MG63 (cell line): ENCODE measurements around the gene CYBRD1. TPM values are rescaled to one million over a fixed set of nuclear protein-coding genes. Genes with fewer than 3 reads are reported as not detected.
A peak's percentile ranks its signal among the peaks of the same experiment; 100 is the strongest.
"Not testable (repeated sequence)": the region's sequence is repeated elsewhere in the genome, so short reads cannot be mapped to it uniquely, and the experiment has no call there.

Source experiments
- DNase-seq: peaks from one replicate; pipeline ENCODE4 v3.0.0-alpha.2; 2020
- H3K27me3 ChIP-seq: fragments of 250-450 bp; sonication (Bioruptor Pico); 2 replicates; pipeline ENCODE4 v1.5.1; 2020; ENCODE audit warnings: mild to moderate bottlenecking, moderate library complexity
- H3K36me3 ChIP-seq: fragments of 250-450 bp; sonication (Bioruptor Pico); 2 replicates; pipeline ENCODE4 v1.5.1; 2020; ENCODE audit warnings: mild to moderate bottlenecking, moderate library complexity
- H3K4me3 ChIP-seq: fragments of 250-450 bp; sonication (Bioruptor Pico); 2 replicates; pipeline ENCODE4 v1.5.1; 2020; ENCODE audit warnings: mild to moderate bottlenecking, moderate library complexity
- H3K9me3 ChIP-seq: fragments of 250-450 bp; sonication (Bioruptor Pico); 2 replicates; pipeline ENCODE4 v1.5.1; 2020; ENCODE audit warnings: mild to moderate bottlenecking, moderate library complexity
- total RNA-seq: library from RNA; depleted of rRNA; stranded (reverse); fragments of >200 nt; shearing (Covaris generic); gene quantifications from 2 replicates; pipeline ENCODE4 v1.2.3, GENCODE V29; 2014; ENCODE audit warnings: low replicate concordance

The CYBRD1 gene
- total RNA-seq, 1 experiment from 2014 or later = 56.3 TPM

DNA sequence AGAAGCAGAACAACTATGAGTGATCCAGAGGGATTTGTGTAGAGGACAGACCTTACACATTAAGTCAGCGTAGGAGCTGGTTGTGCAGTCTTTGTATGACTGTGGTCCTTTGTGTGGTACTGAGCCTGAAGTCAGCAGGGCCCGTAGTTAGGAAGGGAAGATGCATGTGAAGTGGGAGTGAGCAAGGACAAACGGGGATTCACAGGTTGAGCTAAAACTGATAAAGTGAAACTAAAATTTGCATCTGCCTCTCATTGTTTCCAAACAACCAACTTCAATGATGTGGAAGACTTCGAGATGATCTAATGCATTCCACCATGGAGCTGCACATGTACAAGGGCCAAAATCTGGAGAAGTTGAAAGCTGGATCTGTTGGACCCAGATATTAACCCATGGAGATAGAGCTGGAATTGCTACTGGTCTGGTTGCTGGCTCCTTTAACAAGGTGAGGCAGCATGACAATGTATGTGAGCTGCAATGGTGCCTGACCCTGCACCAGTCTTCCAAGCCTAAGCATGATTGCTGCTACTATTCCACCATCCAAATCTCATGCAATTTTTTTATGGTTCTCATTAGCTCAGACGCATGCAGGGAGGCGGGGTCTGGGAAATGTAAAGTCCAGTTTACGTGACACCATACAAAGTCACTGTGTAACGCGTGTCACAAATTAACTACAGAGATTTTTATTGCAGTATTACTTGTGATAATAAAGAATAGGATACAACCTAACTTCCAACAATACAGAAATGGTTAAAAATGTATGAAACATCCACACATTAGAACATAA lies 12.1 kb upstream of the CYBRD1 start:
- Histone ChIP-seq H3K27me3 (0 out of 2 replicates have a peak, but pooled peaks cover 3% of the 10 kb centered on the region), H3K9me3 (0 out of 2 replicates have a peak, but pooled peaks cover 4% of the 10 kb centered on the region), H3K4me3 (no peak overlapping the region), H3K36me3 (no peaks in the 10 kb centered on the region)
- no peak for DNase-seq

DNA sequence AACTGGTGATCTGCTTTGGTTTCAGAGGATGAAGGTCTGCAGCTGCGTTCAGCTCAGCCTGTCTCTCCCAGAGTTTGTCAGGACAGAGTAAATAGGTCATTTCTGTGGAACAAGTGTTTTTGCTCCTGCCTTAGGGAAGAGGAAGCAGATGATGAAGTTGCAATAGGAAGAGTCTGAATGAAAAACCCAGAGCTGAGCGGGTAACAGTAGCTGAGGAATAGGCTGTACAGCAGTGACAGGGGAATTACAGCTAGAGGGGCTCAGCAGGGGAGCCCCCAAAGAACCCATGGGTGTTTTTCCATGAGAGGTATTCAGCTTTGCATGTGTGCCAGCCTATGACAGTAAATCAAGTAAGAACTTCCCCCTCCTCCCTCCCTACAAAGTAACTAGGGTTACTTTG lies 10.3 kb upstream of the CYBRD1 start:
- no peak overlapping the region for H3K4me3 ChIP-seq
- DNase-seq = no peak
- 0 out of 2 replicates have a peak, but pooled peaks cover 3% of the 10 kb centered on the region for H3K27me3 ChIP-seq
- no peaks in the 10 kb centered on the region for H3K36me3 ChIP-seq
- 0 out of 2 replicates have a peak, but pooled peaks cover 4% of the 10 kb centered on the region for H3K9me3 ChIP-seq

DNA sequence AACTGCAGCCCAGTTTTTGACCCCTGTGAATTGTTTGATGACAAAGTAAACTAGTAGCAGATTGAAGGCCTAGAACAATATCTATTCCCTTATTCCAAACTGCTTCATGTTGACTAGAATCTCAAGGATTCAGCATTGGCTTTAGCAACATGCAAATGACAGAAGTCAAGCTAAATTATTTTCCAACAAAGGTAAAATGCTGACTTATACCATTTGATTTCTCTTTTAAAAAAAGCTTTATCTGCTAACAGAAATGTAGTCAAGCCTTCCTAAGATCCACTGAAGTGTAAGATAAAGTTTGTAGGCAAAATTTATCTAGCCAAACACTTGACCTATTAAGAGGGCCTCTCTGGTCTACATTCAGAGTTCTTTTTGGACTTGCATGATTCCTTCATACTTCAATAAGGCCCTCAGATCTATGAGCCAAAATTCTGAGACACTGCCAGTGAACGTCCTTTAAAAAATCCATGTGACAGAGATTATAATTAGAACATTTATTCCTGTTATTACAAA lies 9.5 kb upstream of the CYBRD1 start:
- Histone ChIP-seq H3K27me3 (0 out of 2 replicates have a peak, but pooled peaks cover 3% of the 10 kb centered on the region), H3K9me3 (0 out of 2 replicates have a peak, but pooled peaks cover 4% of the 10 kb centered on the region), H3K36me3 (no peaks in the 10 kb centered on the region), H3K4me3 (no peak overlapping the region)
- DNase-seq = no peak

DNA sequence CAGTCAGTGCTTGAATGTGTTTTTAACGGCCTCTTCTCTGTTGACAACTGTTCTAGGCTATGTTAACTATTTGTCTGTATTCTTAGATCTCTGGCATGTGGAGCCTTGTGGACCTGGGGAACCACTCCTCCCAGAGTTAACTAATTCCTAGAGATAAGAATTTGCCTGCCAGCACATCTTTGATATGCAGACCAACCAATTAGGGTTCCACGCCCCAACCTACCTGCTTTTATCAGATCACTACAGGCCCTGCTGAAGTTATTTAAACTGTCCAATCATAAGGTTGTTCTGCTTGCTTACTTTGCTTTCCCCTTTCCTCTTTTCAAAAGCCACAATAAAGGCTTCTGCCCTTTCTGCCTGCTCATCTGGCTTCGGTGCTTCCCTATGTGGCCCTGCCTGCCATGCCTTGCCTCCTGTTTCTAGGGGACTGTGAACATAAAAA lies 8.5 kb upstream of the CYBRD1 start:
- DNase-seq = no peak
- H3K36me3 ChIP-seq = no peaks in the 10 kb centered on the region
- no peaks in the 10 kb centered on the region for H3K27me3 ChIP-seq
- H3K9me3 ChIP-seq = 0 out of 2 replicates have a peak, but pooled peaks cover 4% of the 10 kb centered on the region
- H3K4me3 ChIP-seq = no peak overlapping the region

DNA sequence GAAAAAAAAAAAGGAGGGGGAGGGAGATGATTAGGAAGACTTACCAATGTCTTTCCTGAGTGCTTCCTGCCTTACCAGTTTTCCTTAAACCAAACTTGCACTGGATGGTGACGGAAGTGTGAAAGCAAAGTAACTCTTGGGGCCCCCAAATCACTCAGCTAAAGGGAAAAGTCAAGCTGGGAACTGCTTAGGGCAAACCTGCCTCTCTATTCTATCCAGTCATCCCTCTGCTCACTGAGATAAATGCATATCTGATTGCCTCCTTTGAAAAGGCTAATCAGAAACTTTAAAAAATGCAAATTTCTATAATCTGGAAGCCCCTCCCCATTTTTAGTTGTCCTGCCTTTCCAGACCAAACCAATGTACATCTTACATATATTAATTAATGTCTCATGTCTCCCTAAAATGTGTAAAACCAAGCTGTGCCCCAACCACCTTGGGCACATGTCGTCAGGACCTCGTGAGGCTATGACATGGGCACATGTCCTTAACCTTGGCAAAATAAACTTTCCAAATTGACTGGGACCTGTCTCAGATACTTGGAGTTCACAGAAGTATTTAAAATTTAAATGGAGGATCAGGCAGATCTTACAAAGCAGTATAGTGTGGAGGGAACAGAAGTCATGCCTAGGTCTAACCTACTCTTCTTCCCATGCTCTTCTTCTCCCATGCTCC lies 7.2 kb upstream of the CYBRD1 start:
- Histone ChIP-seq H3K4me3 (no peak overlapping the region), H3K9me3 (0 out of 2 replicates have a peak, but pooled peaks cover 4% of the 10 kb centered on the region), H3K27me3 (no peaks in the 10 kb centered on the region), H3K36me3 (no peaks in the 10 kb centered on the region)
- no peak for DNase-seq

DNA sequence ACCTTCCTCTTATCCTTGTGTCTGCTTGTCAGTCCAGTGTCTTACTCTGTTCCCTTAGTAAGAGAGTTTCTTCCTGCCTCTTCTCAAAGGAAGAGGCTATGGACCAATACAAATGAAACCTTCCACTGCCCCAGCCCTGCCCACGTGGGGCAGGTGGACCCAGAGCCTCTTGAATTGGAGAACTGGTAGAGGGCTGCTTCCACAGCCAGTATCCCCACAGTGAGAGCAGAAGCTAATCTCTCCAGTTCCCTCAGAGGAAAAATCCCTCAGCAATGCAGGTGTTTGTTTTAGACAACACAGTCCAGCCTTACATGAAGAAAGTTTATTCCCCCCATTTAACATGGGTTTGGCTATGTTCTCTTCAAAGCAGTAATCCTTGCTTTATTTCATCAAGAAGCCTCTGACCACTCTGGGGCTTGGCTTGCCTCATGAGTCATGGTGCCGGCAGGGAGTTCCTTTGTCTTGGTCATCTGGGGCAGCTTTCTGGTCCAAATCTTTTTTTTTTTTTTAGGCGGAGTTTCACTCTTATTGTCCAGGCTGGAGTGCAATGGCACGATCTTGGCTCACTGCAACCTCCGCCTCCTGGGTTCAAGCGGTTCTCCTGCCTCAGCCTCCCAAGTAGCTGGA lies 6.5 kb upstream of the CYBRD1 start:
- Histone ChIP-seq H3K9me3 (0 out of 2 replicates have a peak, but pooled peaks cover 2% of the 10 kb centered on the region), H3K36me3 (no peaks in the 10 kb centered on the region), H3K4me3 (peak overlapping the region; percentile 8; the same call in 1 of the 2 replicates), H3K27me3 (no peaks in the 10 kb centered on the region)
- DNase-seq = peak; percentile 90

DNA sequence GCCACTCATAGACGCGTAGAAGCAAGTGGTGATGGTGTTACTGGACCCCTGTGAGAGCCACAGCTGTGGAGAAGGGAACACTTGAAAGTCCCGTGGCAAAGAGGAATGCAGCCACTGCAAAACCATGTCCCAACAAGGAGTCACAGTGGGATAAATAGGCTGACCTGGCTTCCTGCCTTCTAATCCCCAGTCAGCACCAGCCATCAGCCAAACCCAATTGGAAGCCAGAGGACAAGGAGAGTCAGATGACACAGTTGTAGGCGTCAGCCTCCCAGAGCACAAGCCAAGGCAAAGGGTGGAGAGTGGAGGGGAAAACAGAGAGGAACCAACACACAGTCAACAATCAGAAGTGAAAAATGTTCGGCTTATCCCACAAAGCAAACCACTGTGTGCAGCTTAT lies 5.5 kb upstream of the CYBRD1 start:
- H3K4me3 ChIP-seq = no peak overlapping the region
- H3K36me3 ChIP-seq = no peaks in the 10 kb centered on the region
- H3K27me3 ChIP-seq = no peaks in the 10 kb centered on the region
- H3K9me3 ChIP-seq = no peaks in the 10 kb centered on the region
- peak; percentile 23 for DNase-seq

DNA sequence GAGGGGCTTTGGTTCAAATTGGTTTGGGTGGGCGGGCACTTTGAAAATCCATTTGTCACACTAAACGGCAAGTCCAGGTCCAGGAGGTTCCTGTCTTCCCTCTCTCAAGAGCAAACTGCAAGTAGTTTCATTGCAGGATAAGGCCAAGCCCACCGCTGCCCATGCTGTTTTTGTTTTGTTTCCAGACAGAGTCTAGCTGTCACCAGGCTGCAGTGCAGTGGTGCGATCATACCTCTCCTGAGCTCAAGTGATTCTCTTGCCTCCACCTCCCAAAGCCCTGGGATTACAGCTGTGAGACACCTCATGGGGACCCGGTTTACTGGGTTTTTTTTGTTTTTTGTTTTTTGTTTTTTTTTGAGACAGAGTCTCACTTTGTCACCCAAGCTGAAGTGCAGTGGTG lies 1.8 kb upstream of the CYBRD1 start:
- DNase-seq = no peak
- Histone ChIP-seq H3K27me3 (no peaks in the 10 kb centered on the region), H3K4me3 (no peak overlapping the region), H3K9me3 (no peaks in the 10 kb centered on the region), H3K36me3 (peaks cover 6% of the 10 kb centered on the region)

DNA sequence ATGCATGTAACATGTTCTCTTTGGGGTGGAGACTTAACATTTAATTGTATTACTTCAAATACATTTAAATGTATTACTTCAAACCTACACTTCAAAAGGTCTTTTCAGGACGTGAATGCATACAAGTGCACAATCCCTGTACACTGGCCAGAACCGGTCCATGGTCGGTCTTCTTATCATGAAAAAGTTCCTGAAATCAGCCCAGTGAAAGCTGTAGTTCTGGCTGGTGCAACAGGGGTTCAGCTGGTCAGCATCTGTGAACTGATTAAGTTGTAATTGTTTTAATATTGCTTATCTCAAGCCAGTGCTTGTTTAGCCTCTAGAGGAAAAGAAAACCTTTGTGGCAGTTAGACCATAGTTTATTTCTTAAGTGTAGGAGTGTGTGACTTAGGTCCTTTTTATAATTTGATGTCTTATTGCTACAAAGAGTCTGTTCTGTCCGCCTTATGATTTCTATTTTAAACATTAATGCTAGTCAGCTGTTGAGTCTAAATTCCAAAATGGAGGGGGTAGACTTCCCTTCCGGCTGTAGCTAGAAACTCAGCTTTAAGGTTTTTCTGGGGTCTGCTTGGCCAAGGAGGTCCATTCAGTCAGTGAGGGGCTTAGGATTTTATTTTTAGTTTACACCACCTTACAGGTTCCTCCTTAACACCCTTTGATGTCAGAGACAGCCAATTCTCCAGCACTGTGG lies 768 bp upstream of the CYBRD1 start:
- Histone ChIP-seq H3K27me3 (no peaks in the 10 kb centered on the region), H3K36me3 (peaks cover 7% of the 10 kb centered on the region), H3K9me3 (no peaks in the 10 kb centered on the region), H3K4me3 (peak overlapping the region; percentile 84)
- DNase-seq = no peak

DNA sequence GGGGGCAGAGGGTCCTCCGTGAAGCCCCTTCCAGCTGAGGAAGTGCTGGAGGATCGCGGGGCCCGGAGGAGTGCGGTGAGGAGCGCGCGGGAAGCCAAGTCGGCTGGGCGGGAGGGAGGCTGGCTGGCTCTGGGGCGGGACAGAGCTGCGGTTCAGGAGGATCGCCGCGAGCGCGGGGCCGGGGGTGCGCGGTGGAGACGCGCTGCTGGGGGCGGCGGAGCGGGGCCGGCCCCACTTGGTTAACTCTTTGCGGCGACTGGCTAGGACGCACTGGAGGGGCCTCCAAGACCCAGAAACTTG lies 464 bp downstream of the CYBRD1 start:
- peaks cover 7% of the 10 kb centered on the region for H3K36me3 ChIP-seq
- peak; percentile 54 for DNase-seq
- no peaks in the 10 kb centered on the region for H3K27me3 ChIP-seq
- H3K4me3 ChIP-seq = peak overlapping the region; percentile 84
- H3K9me3 ChIP-seq = no peaks in the 10 kb centered on the region

DNA sequence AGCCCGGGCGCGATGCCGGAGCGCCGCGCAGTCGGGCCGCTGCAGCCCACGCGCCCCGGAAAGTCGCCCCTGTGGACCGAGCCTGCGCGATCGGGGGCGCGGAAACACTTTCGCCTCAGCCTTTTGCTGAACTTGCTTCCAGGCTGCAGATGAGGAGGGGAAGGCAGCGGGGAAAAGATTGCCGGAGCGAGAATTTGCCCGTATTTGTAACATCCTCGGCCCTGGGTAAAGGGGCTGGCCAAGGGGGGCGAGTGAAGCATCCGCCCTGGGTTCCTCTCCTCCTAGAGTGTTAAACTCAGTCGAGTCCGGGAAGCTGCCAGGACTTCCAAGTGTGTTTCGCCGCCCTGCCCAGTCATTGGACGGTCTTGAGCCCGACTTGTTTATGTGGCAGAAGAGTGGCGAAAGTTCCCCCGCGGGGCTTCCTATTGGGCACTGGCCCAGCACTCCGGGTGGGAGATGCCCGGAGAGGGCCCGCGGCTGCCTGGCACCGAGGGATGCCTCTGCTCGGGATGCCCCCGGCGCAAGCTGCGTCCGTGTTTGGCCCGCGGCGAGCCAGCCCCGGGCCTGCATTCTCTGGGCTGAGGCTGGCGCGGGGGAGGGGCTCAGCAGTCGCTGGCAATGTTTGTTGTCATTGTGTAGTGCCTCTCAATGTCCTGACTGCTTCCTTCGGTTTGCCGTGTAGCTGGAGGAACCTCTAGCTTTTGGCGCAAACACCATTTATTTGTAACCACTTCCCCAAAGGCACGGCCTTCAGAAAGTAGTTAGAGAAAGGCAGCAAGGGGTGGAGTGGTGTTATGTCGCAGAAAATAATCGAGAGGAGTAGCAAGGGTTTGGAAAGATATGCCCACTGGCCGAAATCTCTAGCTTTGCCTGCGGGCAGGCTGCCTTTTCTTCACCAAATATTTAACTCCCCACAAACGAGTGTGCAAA lies 1.1 kb downstream of the CYBRD1 start:
- H3K4me3 ChIP-seq = peak overlapping the region; percentile 84
- peaks cover 11% of the 10 kb centered on the region for H3K36me3 ChIP-seq
- peak; percentile 85 for DNase-seq
- H3K9me3 ChIP-seq = no peaks in the 10 kb centered on the region
- H3K27me3 ChIP-seq = no peaks in the 10 kb centered on the region

DNA sequence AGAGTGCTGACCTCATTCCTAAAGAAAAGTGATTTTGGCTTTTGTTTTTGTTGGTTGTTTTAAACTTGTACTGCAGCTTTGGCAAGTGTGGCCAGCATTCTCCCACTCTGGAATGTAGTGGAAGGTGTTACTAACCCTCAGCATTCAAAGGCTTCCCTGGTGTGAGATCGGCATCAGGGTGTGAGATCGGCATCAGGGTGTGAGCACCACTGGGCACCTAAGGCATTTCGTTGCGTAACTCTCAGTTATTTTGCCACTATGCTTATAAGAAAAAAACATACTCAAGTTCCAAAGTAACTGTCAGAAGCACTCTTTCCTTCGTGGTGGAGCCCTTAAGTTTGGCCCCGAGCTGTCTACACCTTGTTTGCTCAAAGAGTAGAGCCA lies 1.7 kb downstream of the CYBRD1 start:
- Histone ChIP-seq H3K9me3 (no peaks in the 10 kb centered on the region), H3K36me3 (peaks cover 14% of the 10 kb centered on the region), H3K4me3 (peak overlapping the region; percentile 84), H3K27me3 (no peaks in the 10 kb centered on the region)
- DNase-seq = peak; percentile 49

DNA sequence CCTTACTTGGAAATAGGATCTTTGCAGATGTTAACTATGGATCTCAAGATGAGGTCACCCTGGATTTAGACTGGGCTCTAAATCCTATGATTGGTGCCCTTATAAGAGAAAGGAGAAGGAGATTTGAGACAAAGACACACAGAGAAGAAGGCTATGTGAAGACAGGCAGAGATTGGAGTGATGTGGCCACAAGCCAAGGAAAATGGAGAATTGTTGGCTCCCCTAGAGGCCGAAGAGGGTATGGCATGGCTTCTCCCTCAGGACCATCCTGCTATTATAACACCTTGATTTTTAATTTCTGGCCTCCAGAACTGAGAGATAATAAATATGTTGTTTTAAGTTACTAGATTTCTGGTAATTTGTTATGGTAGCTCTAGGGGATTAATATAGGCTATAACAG lies 7.6 kb downstream of the CYBRD1 start:
- no peaks in the 10 kb centered on the region for H3K27me3 ChIP-seq
- DNase-seq = peak; percentile 31
- H3K36me3 ChIP-seq = peaks cover 28% of the 10 kb centered on the region
- H3K4me3 ChIP-seq = no peak overlapping the region
- no peaks in the 10 kb centered on the region for H3K9me3 ChIP-seq

DNA sequence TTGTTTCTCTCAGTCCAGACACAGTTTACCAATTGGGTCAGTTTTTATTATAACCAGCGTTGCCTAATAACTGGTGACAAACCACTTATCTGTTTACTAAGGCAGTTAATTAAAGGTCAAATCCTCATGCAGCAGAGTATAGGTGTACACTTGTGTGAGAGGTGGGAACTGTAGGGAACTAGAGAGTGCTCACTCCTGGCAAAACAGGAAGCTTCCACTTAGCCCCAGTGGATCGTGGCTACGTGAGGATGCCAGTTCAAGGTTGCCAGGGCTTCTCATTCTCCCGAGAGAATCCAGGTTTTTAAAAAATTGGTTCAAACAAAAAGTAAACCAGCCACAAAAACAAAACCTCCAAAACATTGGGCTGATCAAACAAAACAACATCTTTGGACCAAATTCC lies 8.1 kb downstream of the CYBRD1 start:
- peaks cover 23% of the 10 kb centered on the region for H3K36me3 ChIP-seq
- peak; percentile 26 for DNase-seq
- H3K27me3 ChIP-seq = no peaks in the 10 kb centered on the region
- no peak overlapping the region for H3K4me3 ChIP-seq
- no peaks in the 10 kb centered on the region for H3K9me3 ChIP-seq

DNA sequence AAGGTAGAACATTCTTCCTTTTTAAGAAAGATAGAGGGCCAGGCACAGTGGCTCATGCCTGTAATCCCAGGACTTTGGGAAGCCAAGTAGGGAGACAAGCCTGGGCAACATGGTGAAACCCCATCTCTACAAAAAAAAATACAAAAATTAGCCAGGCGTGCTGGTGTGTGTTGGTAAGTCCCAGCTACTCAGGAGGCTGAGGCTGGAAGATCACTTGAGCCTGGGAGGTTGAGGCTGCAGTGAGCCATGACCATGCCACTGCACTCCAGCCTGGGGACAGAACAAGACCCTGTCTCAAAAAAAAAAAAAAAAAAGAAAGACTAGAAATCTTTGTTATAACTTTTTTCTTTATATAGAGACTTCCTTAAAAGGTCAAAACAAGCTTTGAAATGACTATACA lies 8.6 kb downstream of the CYBRD1 start:
- peak overlapping the region; percentile 5 for H3K4me3 ChIP-seq
- peaks cover 22% of the 10 kb centered on the region for H3K36me3 ChIP-seq
- H3K9me3 ChIP-seq, DNase-seq, H3K27me3 ChIP-seq: not testable (repeated sequence)

DNA sequence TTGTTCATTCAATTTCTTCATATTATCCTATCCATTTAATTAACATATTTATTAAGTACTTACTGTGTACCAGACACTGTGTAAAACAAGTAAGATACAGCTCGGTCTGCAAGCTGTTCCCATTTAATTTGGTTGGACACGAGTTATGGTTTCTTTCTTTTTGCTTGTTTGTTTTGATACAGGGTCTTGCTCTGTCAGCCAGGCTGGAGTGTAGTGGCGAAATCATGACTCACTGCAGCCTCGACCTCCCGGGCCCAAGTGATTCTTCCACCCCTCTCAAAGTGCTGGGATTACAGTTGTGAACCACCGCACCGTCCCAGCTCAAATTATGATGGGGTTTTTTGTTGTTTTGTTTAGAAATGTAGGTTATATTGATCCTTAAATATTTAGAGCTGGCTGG lies 9.0 kb downstream of the CYBRD1 start:
- DNase-seq = peak; percentile 87
- no peaks in the 10 kb centered on the region for H3K9me3 ChIP-seq
- peak overlapping the region; percentile 5 for H3K4me3 ChIP-seq
- no peaks in the 10 kb centered on the region for H3K27me3 ChIP-seq
- peaks cover 22% of the 10 kb centered on the region for H3K36me3 ChIP-seq
